WTC11 (cell line): ENCODE measurements around the gene CNTNAP2.

Source experiments
- ATF6 ChIP-seq: sonication (generic); formaldehyde crosslinking; IDR thresholded peaks from 2 replicates; pipeline ENCODE4 v1.8.1; 2023; ENCODE audit warnings: mild to moderate bottlenecking, missing genetic modification reagents
- CTCF ChIP-seq: fragments of 200-600 bp; IDR thresholded peaks from 2 replicates; pipeline ENCODE4 v1.8.0; 2022; ENCODE audit warnings: antibody characterized with exemption
- ESRRA ChIP-seq: sonication (generic); formaldehyde crosslinking; IDR thresholded peaks from 2 replicates; pipeline ENCODE4 v1.8.1; 2022; ENCODE audit warnings: mild to moderate bottlenecking, missing genetic modification reagents, borderline replicate concordance
- NFYB ChIP-seq: sonication (generic); formaldehyde crosslinking; conservative IDR thresholded peaks from 2 replicates; pipeline ENCODE4 v1.8.0; 2022; ENCODE audit warnings: low read depth, missing genetic modification reagents
- PREB ChIP-seq: sonication (generic); formaldehyde crosslinking; IDR thresholded peaks from 2 replicates; pipeline ENCODE4 v1.8.1; 2022; ENCODE audit warnings: mild to moderate bottlenecking, missing genetic modification reagents, moderate library complexity, borderline replicate concordance
- SP1 ChIP-seq: sonication (generic); formaldehyde crosslinking; conservative IDR thresholded peaks from 2 replicates; pipeline ENCODE4 v1.8.1; 2022; ENCODE audit warnings: missing genetic modification reagents
- TCF7 ChIP-seq: sonication (generic); formaldehyde crosslinking; IDR thresholded peaks from 2 replicates; pipeline ENCODE4 v1.8.0; 2022; ENCODE audit warnings: mild to moderate bottlenecking, low read depth, missing genetic modification reagents, moderate library complexity
- USF2 ChIP-seq: sonication (generic); formaldehyde crosslinking; IDR thresholded peaks from 2 replicates; pipeline ENCODE4 v1.8.1; 2023; ENCODE audit warnings: mild to moderate bottlenecking, missing genetic modification reagents, moderate library complexity

GRCh38 chr7:148256433-148256832 is 2139.8 kb downstream of the CNTNAP2 start:
- TF ChIP-seq SP1 (CRISPR knock-in tag) (no peak), ATF6 (CRISPR knock-in tag) (no peak), PREB (CRISPR knock-in tag) (no peak), CTCF (no peak), NFYB (no peak), TCF7 (CRISPR knock-in tag) (no peak), USF2 (CRISPR knock-in tag) (no peak), ESRRA (CRISPR knock-in tag) (no peak)
